Spleen (tissue), 7 donors: ENCODE data around the gene SLC2A2.

Source experiments
- POLR2AphosphoS5 ChIP-seq, 3 donors: sonication (generic); formaldehyde crosslinking; IDR thresholded peaks; one replicate each; pipeline ENCODE4 v1.5.1; 2017; ENCODE audit warnings: antibody characterized with exemption in 3 of 3
- TF ChIP-seq, protein P1 (sequence below), 11 experiments: fragments of 200-600 bp in 7 of 11; fragments of 450-650 bp in 4 of 11; sonication (generic) in 4 of 11; IDR thresholded peaks in 8 of 11; conservative IDR thresholded peaks in 3 of 11; 1 replicate in 7 of 11; 2 replicates in 4 of 11; pipeline versions ENCODE4 v1.4.0 to v1.8.0; 2016 to 2021; ENCODE audit warnings: antibody characterized with exemption in 11 of 11, inconsistent platforms in 4 of 11, mild to moderate bottlenecking in 1 of 11
- donor health status: DM: no; HTN: no; CAD: no; lungs with moderate emphysema.
- donor health status: DM: no; HTN: no; CAD: no.
- donor health status: DM: no; HTN: no; CAD: no.

DNA sequence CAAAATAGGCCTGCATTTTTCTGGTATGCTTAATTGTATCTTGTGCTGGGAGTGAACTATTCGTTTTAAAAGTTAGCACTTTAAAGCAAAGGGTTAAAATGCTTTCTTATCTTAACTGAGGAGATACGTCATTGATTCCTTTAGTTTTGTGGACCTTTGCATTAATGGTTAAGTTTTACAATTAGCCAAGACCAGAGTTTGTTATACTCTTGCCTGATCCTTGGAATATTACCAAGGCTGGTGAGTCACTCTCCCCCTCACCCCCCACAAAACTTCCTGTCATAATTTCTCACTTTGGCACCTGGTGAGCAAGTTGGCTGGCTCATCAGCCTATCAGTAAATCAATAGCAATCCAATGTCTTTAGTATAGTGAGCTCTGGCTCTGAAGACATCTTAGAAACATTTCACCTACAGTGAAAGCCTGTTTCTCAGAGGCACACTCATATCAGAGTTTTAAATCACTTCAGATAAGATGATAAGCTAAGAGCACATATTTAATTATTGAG lies 26.7 kb downstream of the SLC2A2 start:
- TF ChIP-seq, protein P1, sequence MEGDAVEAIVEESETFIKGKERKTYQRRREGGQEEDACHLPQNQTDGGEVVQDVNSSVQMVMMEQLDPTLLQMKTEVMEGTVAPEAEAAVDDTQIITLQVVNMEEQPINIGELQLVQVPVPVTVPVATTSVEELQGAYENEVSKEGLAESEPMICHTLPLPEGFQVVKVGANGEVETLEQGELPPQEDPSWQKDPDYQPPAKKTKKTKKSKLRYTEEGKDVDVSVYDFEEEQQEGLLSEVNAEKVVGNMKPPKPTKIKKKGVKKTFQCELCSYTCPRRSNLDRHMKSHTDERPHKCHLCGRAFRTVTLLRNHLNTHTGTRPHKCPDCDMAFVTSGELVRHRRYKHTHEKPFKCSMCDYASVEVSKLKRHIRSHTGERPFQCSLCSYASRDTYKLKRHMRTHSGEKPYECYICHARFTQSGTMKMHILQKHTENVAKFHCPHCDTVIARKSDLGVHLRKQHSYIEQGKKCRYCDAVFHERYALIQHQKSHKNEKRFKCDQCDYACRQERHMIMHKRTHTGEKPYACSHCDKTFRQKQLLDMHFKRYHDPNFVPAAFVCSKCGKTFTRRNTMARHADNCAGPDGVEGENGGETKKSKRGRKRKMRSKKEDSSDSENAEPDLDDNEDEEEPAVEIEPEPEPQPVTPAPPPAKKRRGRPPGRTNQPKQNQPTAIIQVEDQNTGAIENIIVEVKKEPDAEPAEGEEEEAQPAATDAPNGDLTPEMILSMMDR (IDR thresholded peaks at IDR 0.05 in 8 of 11, conservative IDR thresholded peaks at IDR 0.05 in 3 of 11) = no peak
- no peak for TF ChIP-seq POLR2AphosphoS5 (IDR thresholded peaks at IDR 0.05)
